ENCODE measurements around the gene LURAP1L. TPM values are rescaled to one million over a fixed set of nuclear protein-coding genes. Genes with fewer than 3 reads are reported as not detected.
A peak's percentile ranks its signal among the peaks of the same experiment; 100 is the strongest.

The LURAP1L gene, protein sequence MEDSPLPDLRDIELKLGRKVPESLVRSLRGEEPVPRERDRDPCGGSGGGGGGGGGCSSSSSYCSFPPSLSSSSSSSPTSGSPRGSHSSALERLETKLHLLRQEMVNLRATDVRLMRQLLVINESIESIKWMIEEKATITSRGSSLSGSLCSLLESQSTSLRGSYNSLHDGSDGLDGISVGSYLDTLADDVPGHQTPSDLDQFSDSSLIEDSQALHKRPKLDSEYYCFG
- 10 to 100 TPM in 3 of 4 donors, 1 to 10 TPM in 1; 9.6 to 26.0 (median 12.6) TPM for total RNA-seq

DNA sequence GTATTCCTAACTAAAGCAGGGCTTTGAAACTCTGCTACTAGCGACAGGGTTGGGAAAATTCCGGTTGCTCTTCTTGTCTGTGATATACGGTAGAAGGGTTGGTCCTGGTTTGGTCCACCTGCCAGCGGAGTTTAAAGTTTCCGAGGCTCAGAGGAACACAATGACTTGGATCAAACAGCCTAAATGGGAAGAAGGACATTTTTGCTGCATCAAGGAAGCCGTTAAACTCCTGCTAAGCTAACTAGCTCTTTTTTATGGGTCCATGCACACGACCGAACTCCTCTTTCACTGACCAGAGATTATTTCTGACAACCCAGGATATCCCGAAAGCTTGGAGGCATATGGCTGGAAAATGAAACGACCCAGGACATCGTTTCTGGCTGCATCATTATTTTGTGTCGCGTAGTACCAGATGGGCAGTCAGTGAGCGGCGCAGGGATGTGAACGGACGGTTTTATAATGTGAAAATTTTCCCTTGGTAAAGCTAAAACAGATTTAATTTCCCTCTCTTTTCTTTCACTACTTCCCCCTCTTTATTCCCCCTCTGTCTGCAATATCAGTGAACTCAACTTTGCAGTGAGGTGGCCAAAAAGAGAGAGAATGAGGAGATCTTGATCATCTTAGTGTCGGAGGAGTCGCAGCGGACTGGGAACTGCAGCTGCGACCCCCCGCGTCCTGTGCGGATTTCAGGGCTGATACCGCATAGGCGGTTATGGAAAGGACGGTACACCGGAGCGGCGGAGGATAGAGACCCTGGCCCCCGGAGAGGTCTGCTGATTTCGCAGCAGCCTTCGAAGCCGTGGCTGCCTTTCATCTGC lies at the start of gene LURAP1L:
Gene LURAP1L (plus strand): TSS at position 160 of the 818 bp plus-strand sequence. CDS start 696 bp downstream, outside the sequence.
- under 1% methylated on average over 30 of the region's 34 CpGs for WGBS
- no peaks in the 10 kb centered on the region for H3K36me3 ChIP-seq
- DNase-seq (ENCODE audit: low spot score in 2 of 2): no peak
- H3K9me3 ChIP-seq: no peaks in the 10 kb centered on the region
- peak within 1 kb of the TSS; percentile 93 for H3K27ac ChIP-seq
- H3K27me3 ChIP-seq: no peaks in the 10 kb centered on the region
- TF ChIP-seq, protein P1, sequence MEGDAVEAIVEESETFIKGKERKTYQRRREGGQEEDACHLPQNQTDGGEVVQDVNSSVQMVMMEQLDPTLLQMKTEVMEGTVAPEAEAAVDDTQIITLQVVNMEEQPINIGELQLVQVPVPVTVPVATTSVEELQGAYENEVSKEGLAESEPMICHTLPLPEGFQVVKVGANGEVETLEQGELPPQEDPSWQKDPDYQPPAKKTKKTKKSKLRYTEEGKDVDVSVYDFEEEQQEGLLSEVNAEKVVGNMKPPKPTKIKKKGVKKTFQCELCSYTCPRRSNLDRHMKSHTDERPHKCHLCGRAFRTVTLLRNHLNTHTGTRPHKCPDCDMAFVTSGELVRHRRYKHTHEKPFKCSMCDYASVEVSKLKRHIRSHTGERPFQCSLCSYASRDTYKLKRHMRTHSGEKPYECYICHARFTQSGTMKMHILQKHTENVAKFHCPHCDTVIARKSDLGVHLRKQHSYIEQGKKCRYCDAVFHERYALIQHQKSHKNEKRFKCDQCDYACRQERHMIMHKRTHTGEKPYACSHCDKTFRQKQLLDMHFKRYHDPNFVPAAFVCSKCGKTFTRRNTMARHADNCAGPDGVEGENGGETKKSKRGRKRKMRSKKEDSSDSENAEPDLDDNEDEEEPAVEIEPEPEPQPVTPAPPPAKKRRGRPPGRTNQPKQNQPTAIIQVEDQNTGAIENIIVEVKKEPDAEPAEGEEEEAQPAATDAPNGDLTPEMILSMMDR (IDR thresholded peaks at IDR 0.05): no peak
- no peak for TF ChIP-seq EP300 (IDR thresholded peaks at IDR 0.05)
- no peak for TF ChIP-seq POLR2AphosphoS5 (IDR thresholded peaks at IDR 0.05)
- TF ChIP-seq POLR2A (IDR thresholded peaks at IDR 0.05): no peak
- H3K4me1 ChIP-seq: peaks cover 26% of the 10 kb centered on the region
- H3K4me3 ChIP-seq: peak within 1 kb of the TSS; percentile 69

- Histone ChIP-seq H3K27ac (no peak overlapping the region), H3K36me3 (no peaks in the 10 kb centered on the region), H3K4me3 (no peak overlapping the region), H3K4me1 (peaks cover 6% of the 10 kb centered on the region), H3K9me3 (no peaks in the 10 kb centered on the region), H3K27me3 (no peaks in the 10 kb centered on the region)
- 89% methylated on average over 2 of the region's 2 CpGs for WGBS
- no peak for DNase-seq (ENCODE audit: low spot score in 2 of 2)
- TF ChIP-seq, protein P1 (IDR thresholded peaks at IDR 0.05): no peak
- TF ChIP-seq POLR2AphosphoS5 (IDR thresholded peaks at IDR 0.05): no peak
- TF ChIP-seq POLR2A (IDR thresholded peaks at IDR 0.05): no peak
- no peak for TF ChIP-seq EP300 (IDR thresholded peaks at IDR 0.05)
These were observed 48.0 kb upstream of the LURAP1L start for GRCh38 chr9:12726795-12727194.

DNA sequence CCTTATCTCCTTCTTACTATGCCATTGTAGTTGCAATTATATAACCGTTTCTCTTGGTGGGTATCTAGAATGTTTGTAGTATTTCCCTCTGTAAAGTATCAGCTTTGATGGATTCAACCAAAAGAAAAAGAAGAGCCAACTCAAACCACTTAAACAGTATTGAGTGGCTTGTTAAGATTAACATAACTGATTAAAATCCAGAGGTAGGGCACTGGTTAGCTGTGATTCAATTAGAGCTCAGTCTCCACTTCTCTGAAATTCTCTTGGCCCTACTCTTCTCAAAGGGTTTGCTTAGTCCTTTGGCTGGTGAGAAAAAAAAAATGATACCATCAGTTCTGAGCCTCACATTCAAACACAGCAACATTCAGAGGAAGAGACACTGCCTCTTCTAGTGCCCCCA lies 44.6 kb upstream of the LURAP1L start:
- TF ChIP-seq POLR2A (IDR thresholded peaks at IDR 0.05) (no peak), EP300 (IDR thresholded peaks at IDR 0.05) (no peak), POLR2AphosphoS5 (IDR thresholded peaks at IDR 0.05) (no peak)
- TF ChIP-seq, protein P1 (IDR thresholded peaks at IDR 0.05): no peak
- H3K4me1 ChIP-seq: no peaks in the 10 kb centered on the region
- no peaks in the 10 kb centered on the region for H3K27me3 ChIP-seq
- no peak overlapping the region for H3K27ac ChIP-seq
- no peak overlapping the region for H3K4me3 ChIP-seq
- no peaks in the 10 kb centered on the region for H3K9me3 ChIP-seq
- WGBS: 90% methylated on average over 1 of the region's 1 CpG
- H3K36me3 ChIP-seq: no peaks in the 10 kb centered on the region
- DNase-seq (ENCODE audit: low spot score in 2 of 2): no peak

- no peaks in the 10 kb centered on the region for H3K9me3 ChIP-seq
- no peak for DNase-seq (ENCODE audit: low spot score in 2 of 2)
- no peaks in the 10 kb centered on the region for H3K4me1 ChIP-seq
- H3K36me3 ChIP-seq: no peaks in the 10 kb centered on the region
- no peak overlapping the region for H3K27ac ChIP-seq
- TF ChIP-seq, protein P1 (IDR thresholded peaks at IDR 0.05): no peak
- TF ChIP-seq POLR2A (IDR thresholded peaks at IDR 0.05): no peak
- TF ChIP-seq POLR2AphosphoS5 (IDR thresholded peaks at IDR 0.05): no peak
- no peak for TF ChIP-seq EP300 (IDR thresholded peaks at IDR 0.05)
- no peaks in the 10 kb centered on the region for H3K27me3 ChIP-seq
- no peak overlapping the region for H3K4me3 ChIP-seq
These were observed 43.9 kb upstream of the LURAP1L start for GRCh38 chr9:12730927-12731326.

DNA sequence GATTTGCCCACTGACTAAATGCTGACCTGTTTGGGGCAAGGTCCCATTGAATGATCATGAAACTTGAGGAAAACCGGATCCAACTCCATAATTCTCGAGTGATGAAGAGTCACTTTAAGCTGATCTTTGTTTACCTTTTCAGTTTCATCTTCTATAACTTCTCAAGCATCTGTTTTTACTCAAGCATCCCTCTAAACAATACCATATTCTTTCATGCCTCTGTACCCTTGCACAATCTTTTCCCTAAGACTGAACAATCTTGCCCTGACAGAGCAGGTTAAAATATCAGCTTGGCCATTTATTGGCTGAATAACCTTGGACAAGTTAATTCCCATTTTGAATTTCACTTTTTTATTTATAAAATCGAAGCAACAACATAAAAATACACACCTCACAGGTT lies 41.8 kb upstream of the LURAP1L start:
- 86% methylated on average over 3 of the region's 3 CpGs for WGBS

More for the DNA sequence above, 41.8 kb upstream of the LURAP1L start:
- no peak for DNase-seq (ENCODE audit: low spot score in 2 of 2)
- Histone ChIP-seq H3K27me3 (no peaks in the 10 kb centered on the region), H3K36me3 (no peaks in the 10 kb centered on the region), H3K4me3 (no peak overlapping the region), H3K27ac (no peak overlapping the region), H3K9me3 (no peaks in the 10 kb centered on the region), H3K4me1 (no peaks in the 10 kb centered on the region)
- no peak for TF ChIP-seq POLR2A (IDR thresholded peaks at IDR 0.05)
- no peak for TF ChIP-seq POLR2AphosphoS5 (IDR thresholded peaks at IDR 0.05)
- no peak for TF ChIP-seq EP300 (IDR thresholded peaks at IDR 0.05)
- TF ChIP-seq, protein P1 (IDR thresholded peaks at IDR 0.05): no peak

All from suprapubic skin (tissue), 4 donors.